Fibroblast of the aortic adventitia (primary cell): ENCODE results near the gene SMCHD1. TPM values are rescaled to one million over a fixed set of nuclear protein-coding genes. Genes with fewer than 3 reads are reported as not detected.

Experiments
- DNase-seq: peaks from one replicate; pipeline ENCODE4 v3.0.0-alpha.2; 2010; ENCODE audit warnings: low read depth
- H3K4me3 ChIP-seq: 2 replicates; pipeline ENCODE4 v1.5.1; 2011; ENCODE audit warnings: low read depth, mild to moderate bottlenecking, control low read depth, low read length, moderate library complexity
- CTCF ChIP-seq: IDR thresholded peaks from 2 replicates; pipeline ENCODE4 v1.5.1; 2011; ENCODE audit warnings: mild to moderate bottlenecking, low read length, control low read depth, inconsistent platforms; ENCODE audit not compliant: insufficient read depth
- total RNA-seq: library from RNA; depleted of rRNA; stranded (reverse); fragments of >200 nt; gene quantifications from 2 replicates; pipeline ENCODE4 v1.2.3, GENCODE V29; 2012; ENCODE audit warnings: low replicate concordance

SMCHD1 gene
- total RNA-seq, 1 donor = 99.0 TPM

- no peak overlapping the region for H3K4me3 ChIP-seq
- TF ChIP-seq CTCF = no peak
- no peak for DNase-seq
These were observed 58.6 kb downstream of the SMCHD1 start for GRCh38 chr18:2714140-2714539.

- no peak for DNase-seq
- H3K4me3 ChIP-seq = no peak overlapping the region
- no peak for TF ChIP-seq CTCF
These were observed 60.5 kb downstream of the SMCHD1 start for GRCh38 chr18:2715990-2716389.

- no peak for TF ChIP-seq CTCF
- no peak for DNase-seq
- no peak overlapping the region for H3K4me3 ChIP-seq
These were observed 61.1 kb downstream of the SMCHD1 start for GRCh38 chr18:2716394-2717326.

- no peak for TF ChIP-seq CTCF
- no peak overlapping the region for H3K4me3 ChIP-seq
- DNase-seq = no peak
These were observed 61.9 kb downstream of the SMCHD1 start for GRCh38 chr18:2717407-2717806.

GRCh38 chr18:2719040-2719439 is 63.5 kb downstream of the SMCHD1 start:
- H3K4me3 ChIP-seq = no peak overlapping the region
- no peak for TF ChIP-seq CTCF
- DNase-seq = no peak

GRCh38 chr18:2723207-2723606 is 67.7 kb downstream of the SMCHD1 start:
- DNase-seq = no peak
- H3K4me3 ChIP-seq = no peak overlapping the region
- no peak for TF ChIP-seq CTCF
